Mesendoderm (in vitro differentiated cells): Measurements from ENCODE around the gene GPR151. TPM values are rescaled to one million over a fixed set of nuclear protein-coding genes. Genes with fewer than 3 reads are reported as not detected.

Experiments
- DNase-seq: peaks from one replicate; pipeline ENCODE4 v3.0.0; 2013
- H2AK5ac ChIP-seq: 2 replicates; pipeline ENCODE4 v1.6.1; 2013; ENCODE audit warnings: low read length, inconsistent platforms
- H2BK120ac ChIP-seq: 2 replicates; pipeline ENCODE4 v1.6.1; 2013; ENCODE audit warnings: low read depth, mild to moderate bottlenecking, low read length, moderate library complexity, mixed read lengths
- H2BK15ac ChIP-seq: replicated peaks from 2 replicates; pipeline ENCODE4 v1.6.1; 2013; ENCODE audit warnings: low read depth, mild to moderate bottlenecking, moderate library complexity
- H2BK5ac ChIP-seq: 2 replicates; pipeline ENCODE4 v1.6.1; 2013; ENCODE audit warnings: low read length, inconsistent platforms
- H3K18ac ChIP-seq: 2 replicates; pipeline ENCODE4 v1.6.1; 2013; ENCODE audit warnings: mild to moderate bottlenecking, low read length, mixed read lengths
- H3K23ac ChIP-seq: one replicate; pipeline ENCODE4 v1.6.1; 2013; ENCODE audit warnings: low read length
- H3K27ac ChIP-seq: 2 replicates; pipeline ENCODE4 v1.5.1; 2013; ENCODE audit warnings: low read depth, mild to moderate bottlenecking, inconsistent platforms, low read length, moderate library complexity
- H3K27me3 ChIP-seq: 2 replicates; pipeline ENCODE4 v1.6.1; 2013; ENCODE audit warnings: low read length, control low read depth, mild to moderate bottlenecking, inconsistent platforms; ENCODE audit not compliant: insufficient read depth, poor library complexity
- H3K36me3 ChIP-seq: 2 replicates; pipeline ENCODE4 v1.6.1; 2013; ENCODE audit warnings: low read length, inconsistent platforms; ENCODE audit not compliant: control insufficient read depth, insufficient read depth
- H3K4ac ChIP-seq: one replicate; pipeline ENCODE4 v1.6.1; 2013; ENCODE audit warnings: low read depth, mild to moderate bottlenecking, low read length, moderate library complexity
- H3K4me1 ChIP-seq: 2 replicates; pipeline ENCODE4 v1.6.1; 2013; ENCODE audit warnings: low read depth, low read length, inconsistent platforms; ENCODE audit not compliant: control insufficient read depth
- H3K4me2 ChIP-seq: 2 replicates; pipeline ENCODE4 v1.6.1; 2013; ENCODE audit warnings: low read length
- H3K4me3 ChIP-seq: 2 replicates; pipeline ENCODE4 v1.5.1; 2013; ENCODE audit warnings: mild to moderate bottlenecking, low read length
- H3K56ac ChIP-seq: one replicate; pipeline ENCODE4 v1.6.1; 2013; ENCODE audit warnings: low read length
- H3K79me1 ChIP-seq: 2 replicates; pipeline ENCODE4 v1.6.1; 2013; ENCODE audit warnings: low read length, inconsistent platforms
- H3K79me2 ChIP-seq: 2 replicates; pipeline ENCODE4 v1.6.1; 2013; ENCODE audit warnings: mild to moderate bottlenecking, low read length; ENCODE audit not compliant: control insufficient read depth, insufficient read depth
- H3K9ac ChIP-seq: 2 replicates; pipeline ENCODE4 v1.6.1; 2013; ENCODE audit warnings: low read length, inconsistent platforms
- H4K5ac ChIP-seq: one replicate; pipeline ENCODE4 v1.6.1; 2013; ENCODE audit warnings: low read length
- H4K8ac ChIP-seq: one replicate; pipeline ENCODE4 v1.6.1; 2013; ENCODE audit warnings: low read depth, mild to moderate bottlenecking, control low read depth, low read length, moderate library complexity
- WGBS: extraction: QIAGEN DNeasy Blood & Tissue Kit; methylation state at CpG from one replicate; pipeline ENCODE4 v1.1.7; 2013; ENCODE audit warnings: low lambda C conversion rate, missing lambda C conversion rate; ENCODE audit not compliant: insufficient coverage; ENCODE audit errors: extremely low coverage; 5-methylcytosine and 5-hydroxymethylcytosine counted together
- polyA plus RNA-seq, 2 experiments: library from polyadenylated mRNA; stranded (reverse); fragments of 200-250 nt; gene quantifications; one replicate each; pipeline ENCODE4 v1.2.3, GENCODE V29; 2013

Gene GPR151
- 0.01 TPM for polyA plus RNA-seq (2013, experiment 1 of 2)
- polyA plus RNA-seq (2013, experiment 2 of 2): 0.01 TPM

DNA sequence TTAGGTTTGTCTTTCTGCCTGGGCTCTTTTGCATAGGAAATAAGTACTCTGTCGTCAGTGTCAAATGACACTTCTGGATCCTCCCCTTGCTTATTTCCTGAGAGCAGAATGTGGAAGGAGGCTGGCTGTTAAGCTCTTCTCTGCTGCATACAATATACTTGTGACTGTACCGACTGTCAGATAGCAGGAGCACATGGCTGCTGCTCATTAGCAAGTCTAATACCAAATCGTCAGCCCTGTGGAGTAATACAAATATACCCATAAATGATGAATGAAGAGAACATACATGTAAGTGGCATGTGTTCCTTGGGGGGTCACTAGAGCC is at the start of gene GPR151:
Gene GPR151, minus strand, starts transcription at position 40 of the 325 bp plus-strand sequence. CDS start 77 bp downstream, outside the sequence.
- H3K4me3 ChIP-seq: no peak within 1 kb of the TSS
- H2BK120ac ChIP-seq: no peak within 1 kb of the TSS

DNA sequence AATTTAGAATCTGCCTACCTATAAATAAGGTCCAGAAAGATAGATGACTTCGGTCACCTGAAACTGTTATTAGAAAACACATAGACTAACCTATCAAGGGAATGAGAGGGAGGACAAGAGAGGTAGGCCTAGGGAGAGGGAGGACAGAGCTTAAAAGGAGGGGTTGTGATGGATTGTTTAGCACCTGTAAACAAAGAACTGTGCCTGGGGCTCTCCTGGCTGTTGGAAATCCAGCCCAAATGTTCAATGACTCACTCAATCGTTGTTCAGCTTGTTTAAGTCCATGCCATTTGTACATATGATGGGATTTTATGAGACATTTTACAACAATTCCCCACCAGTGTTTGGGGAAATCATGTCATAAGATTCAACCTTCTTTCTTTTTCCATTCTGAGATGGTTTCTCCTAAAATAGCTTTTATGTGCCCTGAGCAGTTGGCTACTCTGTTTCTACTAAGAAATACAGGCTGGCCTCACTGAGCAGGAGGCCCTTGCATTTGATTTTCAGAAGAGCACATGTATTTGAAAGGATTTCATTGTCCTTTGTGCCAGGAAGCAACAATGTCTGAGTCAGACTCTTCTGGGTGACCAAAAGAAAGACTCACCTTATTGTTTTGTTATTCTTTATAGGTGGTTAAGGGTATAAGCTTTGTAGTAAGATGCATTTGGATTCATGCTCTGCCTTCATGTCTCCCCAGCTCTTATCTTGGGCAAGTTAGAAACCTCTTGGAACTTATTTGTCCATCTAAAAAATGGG is 48.2 kb upstream of the GPR151 start:
- H4K8ac ChIP-seq: no peak overlapping the region
- H3K23ac ChIP-seq: no peak overlapping the region
- H3K18ac ChIP-seq: no peak overlapping the region
- H2BK120ac ChIP-seq: no peak overlapping the region
- peaks cover 2% of the 10 kb centered on the region for H3K4me1 ChIP-seq
- H4K5ac ChIP-seq: no peak overlapping the region
- no peak overlapping the region for H3K9ac ChIP-seq
- WGBS: no CpG with 5 or more reads among the region's 2 CpGs
- H3K36me3 ChIP-seq: no peaks in the 10 kb centered on the region
- H2BK5ac ChIP-seq: no peak overlapping the region
- H2AK5ac ChIP-seq: no peak overlapping the region
- no peaks in the 10 kb centered on the region for H3K79me2 ChIP-seq
- no peaks in the 10 kb centered on the region for H3K79me1 ChIP-seq
- no peak overlapping the region for H3K4ac ChIP-seq
- no peak overlapping the region for H3K4me3 ChIP-seq
- H3K27ac ChIP-seq: no peak overlapping the region
- no peak overlapping the region for H3K56ac ChIP-seq
- H3K4me2 ChIP-seq: no peak overlapping the region
- peak; percentile 30 for DNase-seq
- no peaks in the 10 kb centered on the region for H3K27me3 ChIP-seq
- H2BK15ac ChIP-seq: no peak overlapping the region

More for the DNA sequence above, at the start of gene GPR151:
- H3K36me3 ChIP-seq: no peaks in the 10 kb centered on the region
- H3K23ac ChIP-seq: no peak within 1 kb of the TSS
- peak within 1 kb of the TSS; percentile 35 for H3K56ac ChIP-seq
- H3K4me1 ChIP-seq: peaks cover 7% of the 10 kb centered on the region
- no peak within 1 kb of the TSS for H2BK15ac ChIP-seq
- peak; percentile 80 for DNase-seq
- no peak within 1 kb of the TSS for H2AK5ac ChIP-seq
- H4K5ac ChIP-seq: no peak within 1 kb of the TSS
- no peaks in the 10 kb centered on the region for H3K79me1 ChIP-seq
- no peak within 1 kb of the TSS for H4K8ac ChIP-seq
- no peak within 1 kb of the TSS for H3K18ac ChIP-seq
- no peaks in the 10 kb centered on the region for H3K27me3 ChIP-seq
- WGBS: no CpG with 5 or more reads among the region's 3 CpGs
- H2BK5ac ChIP-seq: peak within 1 kb of the TSS; percentile 37
- H3K27ac ChIP-seq: no peak within 1 kb of the TSS
- no peak within 1 kb of the TSS for H3K9ac ChIP-seq
- H3K79me2 ChIP-seq: no peaks in the 10 kb centered on the region
- H3K4me2 ChIP-seq: no peak within 1 kb of the TSS
- H3K4ac ChIP-seq: no peak within 1 kb of the TSS

DNA sequence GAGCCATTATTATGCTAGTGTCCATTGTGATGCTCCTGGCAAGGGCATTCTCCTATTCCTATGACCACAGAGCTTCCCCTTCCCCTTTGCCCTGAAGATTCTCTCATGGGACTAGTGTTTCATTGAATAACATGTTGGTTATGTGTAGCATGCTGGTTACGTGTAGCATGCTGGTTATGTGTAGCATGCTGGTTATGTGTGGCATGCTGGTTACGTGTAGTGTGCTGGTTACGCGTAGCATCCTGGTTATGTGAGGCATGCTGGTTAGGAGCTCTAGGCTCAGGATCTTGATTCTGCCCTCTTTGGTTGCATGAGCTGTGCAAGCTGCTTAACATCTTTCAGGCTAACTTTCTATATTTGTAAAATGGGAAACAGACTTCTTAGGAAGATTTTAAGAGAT is 46.5 kb upstream of the GPR151 start:
- Histone ChIP-seq H3K23ac (no peak overlapping the region), H3K56ac (no peak overlapping the region), H3K4me2 (no peak overlapping the region), H2BK120ac (no peak overlapping the region), H2BK5ac (no peak overlapping the region), H3K27ac (no peak overlapping the region), H3K9ac (no peak overlapping the region), H3K4me1 (peaks cover 2% of the 10 kb centered on the region), H4K8ac (no peak overlapping the region), H3K27me3 (no peaks in the 10 kb centered on the region), H3K79me2 (no peaks in the 10 kb centered on the region), H3K4ac (no peak overlapping the region), H3K4me3 (no peak overlapping the region), H3K36me3 (no peaks in the 10 kb centered on the region), H2BK15ac (no peak overlapping the region), H3K18ac (no peak overlapping the region), H3K79me1 (no peaks in the 10 kb centered on the region), H2AK5ac (no peak overlapping the region), H4K5ac (no peak overlapping the region)
- no peak for DNase-seq
- no CpG with 5 or more reads among the region's 4 CpGs for WGBS

DNA sequence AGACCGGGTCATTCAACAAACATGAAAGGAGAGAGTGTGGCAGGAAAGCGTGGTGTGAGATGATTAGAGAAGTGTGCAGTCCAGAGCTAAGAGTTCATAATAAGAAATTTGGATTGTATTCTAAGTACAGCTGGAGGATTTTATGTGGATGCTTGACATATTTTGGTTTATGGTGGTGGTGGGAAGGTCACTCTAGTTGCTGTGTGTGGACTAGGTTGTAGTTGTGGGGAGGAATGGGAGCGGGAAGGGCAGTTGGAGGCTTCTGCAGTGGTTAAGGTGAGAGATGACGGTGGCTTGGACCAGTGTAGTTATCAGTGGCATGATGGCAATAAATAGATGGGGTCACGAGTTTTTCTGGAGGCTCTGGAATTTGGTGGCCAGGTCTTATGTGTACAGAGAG is 45.7 kb upstream of the GPR151 start:
- no peaks in the 10 kb centered on the region for H3K27me3 ChIP-seq

DNA sequence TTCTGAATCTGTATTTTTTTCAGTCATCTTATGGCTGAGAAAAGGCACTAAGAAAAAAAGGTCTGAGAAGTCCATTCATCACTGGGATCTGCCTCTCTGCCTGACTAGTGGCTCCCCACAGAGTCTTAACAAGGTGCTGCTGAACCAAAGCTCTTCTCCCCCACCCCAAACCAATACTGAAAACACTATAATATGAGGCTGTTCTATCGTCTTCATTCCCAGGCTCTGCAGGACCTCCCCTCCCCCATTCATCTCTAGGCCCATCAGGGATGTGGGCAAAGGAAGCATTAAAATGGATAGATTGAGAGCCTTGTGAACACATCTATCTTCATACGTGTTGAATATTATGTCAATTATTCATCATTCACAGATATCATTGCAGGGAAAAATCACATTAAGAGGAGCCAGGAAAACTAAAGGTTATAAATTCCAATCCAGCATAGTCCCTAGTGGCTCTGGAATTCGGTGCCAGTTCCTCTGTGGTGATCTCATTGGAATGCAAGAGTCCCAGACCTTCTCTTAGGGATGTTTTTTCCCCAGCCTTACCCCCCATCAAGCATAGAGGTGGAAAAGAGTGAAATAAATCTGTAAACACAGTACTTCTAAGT is 44.3 kb upstream of the GPR151 start:
- peak; percentile 93 for DNase-seq
- no peak overlapping the region for H3K4ac ChIP-seq
- no peaks in the 10 kb centered on the region for H3K27me3 ChIP-seq

More for the DNA sequence above, 45.7 kb upstream of the GPR151 start:
- no peak overlapping the region for H3K4me3 ChIP-seq
- no peak for DNase-seq
- no peaks in the 10 kb centered on the region for H3K79me2 ChIP-seq
- no peak overlapping the region for H2AK5ac ChIP-seq
- no peak overlapping the region for H4K5ac ChIP-seq
- H2BK120ac ChIP-seq: no peak overlapping the region
- no peak overlapping the region for H3K4ac ChIP-seq
- H2BK5ac ChIP-seq: no peak overlapping the region
- H3K36me3 ChIP-seq: no peaks in the 10 kb centered on the region
- no peak overlapping the region for H3K23ac ChIP-seq
- no peak overlapping the region for H4K8ac ChIP-seq
- H3K18ac ChIP-seq: no peak overlapping the region
- no peak overlapping the region for H3K9ac ChIP-seq
- peaks cover 2% of the 10 kb centered on the region for H3K4me1 ChIP-seq
- H2BK15ac ChIP-seq: no peak overlapping the region
- WGBS: no CpG with 5 or more reads among the region's 5 CpGs
- no peak overlapping the region for H3K4me2 ChIP-seq
- no peak overlapping the region for H3K56ac ChIP-seq
- H3K27ac ChIP-seq: no peak overlapping the region
- no peaks in the 10 kb centered on the region for H3K79me1 ChIP-seq

More for the DNA sequence above, 44.3 kb upstream of the GPR151 start:
- Histone ChIP-seq H4K8ac (no peak overlapping the region), H4K5ac (no peak overlapping the region), H3K4me3 (no peak overlapping the region), H2BK5ac (no peak overlapping the region), H3K9ac (no peak overlapping the region), H3K56ac (no peak overlapping the region), H3K4me2 (no peak overlapping the region), H3K36me3 (no peaks in the 10 kb centered on the region), H3K27ac (no peak overlapping the region), H2AK5ac (no peak overlapping the region), H2BK120ac (no peak overlapping the region), H3K23ac (no peak overlapping the region), H3K4me1 (peaks cover 2% of the 10 kb centered on the region), H2BK15ac (no peak overlapping the region), H3K79me2 (no peaks in the 10 kb centered on the region), H3K79me1 (no peaks in the 10 kb centered on the region), H3K18ac (no peak overlapping the region)
- no CpG with 5 or more reads among the region's 3 CpGs for WGBS
